ENCODE data around the gene ALG12. TPM values are rescaled to one million over a fixed set of nuclear protein-coding genes. Genes with fewer than 3 reads are reported as not detected.

ALG12 gene
- total RNA-seq, 1 donor from 2014 or later: 30.0 TPM

GRCh38 chr22:49863931-49864330 is 54.3 kb downstream of the ALG12 start:
- Mint-ChIP-seq H3K27ac (no peak overlapping the region), H3K4me3 (no peak overlapping the region), H3K4me1 (ENCODE audit: unreplicated experiment) (peaks cover 4% of the 10 kb centered on the region), H3K27me3 (no peaks in the 10 kb centered on the region), H3K9me3 (peaks cover 21% of the 10 kb centered on the region), H3K36me3 (peaks cover 32% of the 10 kb centered on the region)
- no peak for TF ChIP-seq CTCF (conservative IDR thresholded peaks at IDR 0.05)
- DNase-seq (ENCODE audit: extremely low spot score, unreplicated experiment): no peak

- H3K27ac Mint-ChIP-seq: peak overlapping the region; percentile 51
- peaks cover 11% of the 10 kb centered on the region for H3K4me1 Mint-ChIP-seq (ENCODE audit: unreplicated experiment)
- DNase-seq (ENCODE audit: extremely low spot score, unreplicated experiment): no peak
- no peak for TF ChIP-seq CTCF (conservative IDR thresholded peaks at IDR 0.05)
- peaks cover 18% of the 10 kb centered on the region for H3K9me3 Mint-ChIP-seq
- H3K36me3 Mint-ChIP-seq: peaks cover 20% of the 10 kb centered on the region
- H3K4me3 Mint-ChIP-seq: no peak overlapping the region
- no peaks in the 10 kb centered on the region for H3K27me3 Mint-ChIP-seq
Observed at GRCh38 chr22:49862496-49862776, 55.8 kb downstream of the ALG12 start.

GRCh38 chr22:49861642-49862495 is 56.4 kb downstream of the ALG12 start:
- Mint-ChIP-seq H3K9me3 (peaks cover 12% of the 10 kb centered on the region), H3K4me1 (ENCODE audit: unreplicated experiment) (peaks cover 11% of the 10 kb centered on the region), H3K4me3 (no peak overlapping the region), H3K27me3 (no peaks in the 10 kb centered on the region), H3K27ac (peak overlapping the region; percentile 51), H3K36me3 (peaks cover 15% of the 10 kb centered on the region)
- no peak for TF ChIP-seq CTCF (conservative IDR thresholded peaks at IDR 0.05)
- DNase-seq (ENCODE audit: extremely low spot score, unreplicated experiment): no peak

- no peaks in the 10 kb centered on the region for H3K27me3 Mint-ChIP-seq
- H3K36me3 Mint-ChIP-seq: peaks cover 4% of the 10 kb centered on the region
- no peak for TF ChIP-seq CTCF (conservative IDR thresholded peaks at IDR 0.05)
- peaks cover 29% of the 10 kb centered on the region for H3K4me1 Mint-ChIP-seq (ENCODE audit: unreplicated experiment)
- no peak overlapping the region for H3K4me3 Mint-ChIP-seq
- H3K27ac Mint-ChIP-seq: no peak overlapping the region
- DNase-seq (ENCODE audit: extremely low spot score, unreplicated experiment): no peak
- H3K9me3 Mint-ChIP-seq: peaks cover 4% of the 10 kb centered on the region
Observed at GRCh38 chr22:49858827-49859226, 59.4 kb downstream of the ALG12 start.

GRCh38 chr22:49856766-49857618 is 61.2 kb downstream of the ALG12 start:
- Mint-ChIP-seq H3K4me3 (no peak overlapping the region), H3K27me3 (peaks cover 5% of the 10 kb centered on the region), H3K27ac (peak overlapping the region; percentile 59)

More at GRCh38 chr22:49856766-49857618, 61.2 kb downstream of the ALG12 start:
- H3K4me1 Mint-ChIP-seq (ENCODE audit: unreplicated experiment): peaks cover 29% of the 10 kb centered on the region
- no peak for TF ChIP-seq CTCF (conservative IDR thresholded peaks at IDR 0.05)
- H3K36me3 Mint-ChIP-seq: peaks cover 4% of the 10 kb centered on the region
- DNase-seq (ENCODE audit: extremely low spot score, unreplicated experiment): no peak
- H3K9me3 Mint-ChIP-seq: peaks cover 4% of the 10 kb centered on the region
